ENCODE results near the gene KIF25. TPM values are rescaled to one million over a fixed set of nuclear protein-coding genes. Genes with fewer than 3 reads are reported as not detected.
"Not testable (repeated sequence)": the region's sequence is repeated elsewhere in the genome, so short reads cannot be mapped to it uniquely, and the experiment has no call there.

KIF25 gene
- total and polyA plus RNA-seq, 2 donors: 0.80 to 1.5 TPM

- no peak overlapping the region for H3K27ac ChIP-seq (ENCODE audit: low read depth in 1 of 2, low read length in 1 of 2)
- peaks cover 0 to 15% of the 10 kb centered on the region in 2 donors for H3K9me3 ChIP-seq (ENCODE audit: control insufficient read depth in 2 of 2, insufficient read depth in 1 of 2, low read length in 1 of 2)
- no peak for DNase-seq (ENCODE audit: low read depth in 6 of 9, low spot score in 9 of 9)
- no peaks in the 10 kb centered on the region for H3K36me3 ChIP-seq (ENCODE audit: control insufficient read depth in 2 of 2, insufficient read depth in 2 of 2, low read length in 1 of 2)
- H3K27me3 ChIP-seq (ENCODE audit: control insufficient read depth in 2 of 2, insufficient read depth in 1 of 2, low read length in 1 of 2): no peaks in the 10 kb centered on the region
- peaks cover 0 to 3% of the 10 kb centered on the region in 2 donors for H3K4me1 ChIP-seq (ENCODE audit: control insufficient read depth in 2 of 2, insufficient read depth in 2 of 2, low read length in 2 of 2)
- 95% methylated on average over 13 of the region's 13 CpGs for WGBS
- H3K4me3 ChIP-seq (ENCODE audit: low read length in 2 of 2): no peak overlapping the region
Measured at GRCh38 chr6:168000198-168001028, 2.9 kb downstream of the KIF25 start.

- no peak overlapping the region for H3K27ac ChIP-seq (ENCODE audit: low read depth in 1 of 2, low read length in 1 of 2)
- H3K4me3 ChIP-seq (ENCODE audit: low read length in 2 of 2): no peak overlapping the region
- H3K9me3 ChIP-seq (ENCODE audit: control insufficient read depth in 2 of 2, insufficient read depth in 1 of 2, low read length in 1 of 2): peaks cover 0 to 15% of the 10 kb centered on the region in 2 donors
- H3K27me3 ChIP-seq (ENCODE audit: control insufficient read depth in 2 of 2, insufficient read depth in 1 of 2, low read length in 1 of 2): no peaks in the 10 kb centered on the region
- peaks cover 0 to 3% of the 10 kb centered on the region in 2 donors for H3K4me1 ChIP-seq (ENCODE audit: control insufficient read depth in 2 of 2, insufficient read depth in 2 of 2, low read length in 2 of 2)
- WGBS: 87% methylated on average over 10 of the region's 10 CpGs
- DNase-seq (ENCODE audit: low read depth in 6 of 9, low spot score in 9 of 9): no peak
- no peaks in the 10 kb centered on the region for H3K36me3 ChIP-seq (ENCODE audit: control insufficient read depth in 2 of 2, insufficient read depth in 2 of 2, low read length in 1 of 2)
Measured at GRCh38 chr6:168001029-168001332, 3.5 kb downstream of the KIF25 start.

- not testable (repeated sequence) for DNase-seq (ENCODE audit: low read depth in 6 of 9, low spot score in 9 of 9)
- 88% methylated on average over 19 of the region's 21 CpGs for WGBS
Measured at GRCh38 chr6:168001514-168001913, 4.0 kb downstream of the KIF25 start.

DNA sequence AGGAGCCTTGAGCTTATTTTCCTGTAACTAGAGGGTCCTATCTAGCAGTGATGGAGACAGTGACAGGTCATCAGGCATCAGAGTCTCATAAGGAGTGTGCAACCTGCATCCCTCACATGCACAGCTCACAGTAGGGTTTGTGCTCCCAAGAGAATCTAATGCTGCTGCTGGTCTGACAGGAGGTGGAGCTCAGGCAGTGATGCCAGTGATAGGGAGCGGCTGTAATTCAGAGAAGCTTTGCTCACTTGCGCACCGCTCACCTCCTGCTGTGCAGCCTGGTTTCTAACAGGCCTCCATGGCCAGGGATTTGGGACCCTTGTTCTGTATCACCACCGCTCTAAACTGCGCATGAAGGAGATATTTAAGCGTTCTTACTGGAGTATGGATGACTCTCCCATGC, 5.3 kb downstream of the KIF25 start:
- Histone ChIP-seq H3K27me3 (ENCODE audit: control insufficient read depth in 2 of 2, insufficient read depth in 1 of 2, low read length in 1 of 2) (no peaks in the 10 kb centered on the region), H3K4me3 (ENCODE audit: low read length in 2 of 2) (no peak overlapping the region), H3K36me3 (ENCODE audit: control insufficient read depth in 2 of 2, insufficient read depth in 2 of 2, low read length in 1 of 2) (no peaks in the 10 kb centered on the region), H3K27ac (ENCODE audit: low read depth in 1 of 2, low read length in 1 of 2) (no peak overlapping the region), H3K4me1 (ENCODE audit: control insufficient read depth in 2 of 2, insufficient read depth in 2 of 2, low read length in 2 of 2) (no peaks in the 10 kb centered on the region), H3K9me3 (ENCODE audit: control insufficient read depth in 2 of 2, insufficient read depth in 1 of 2, low read length in 1 of 2) (peaks cover 0 to 15% of the 10 kb centered on the region in 2 donors)
- WGBS: 90% methylated on average over 6 of the region's 6 CpGs
- DNase-seq (ENCODE audit: low read depth in 6 of 9, low spot score in 9 of 9): no peak

More at GRCh38 chr6:168001514-168001913, 4.0 kb downstream of the KIF25 start:
- not testable (repeated sequence) for H3K27ac ChIP-seq (ENCODE audit: low read depth in 1 of 2, low read length in 1 of 2); H3K4me3 ChIP-seq (ENCODE audit: low read length in 2 of 2); H3K4me1 ChIP-seq (ENCODE audit: control insufficient read depth in 2 of 2, insufficient read depth in 2 of 2, low read length in 2 of 2); H3K36me3 ChIP-seq (ENCODE audit: control insufficient read depth in 2 of 2, insufficient read depth in 2 of 2, low read length in 1 of 2); H3K27me3 ChIP-seq (ENCODE audit: control insufficient read depth in 2 of 2, insufficient read depth in 1 of 2, low read length in 1 of 2)
- peaks cover 0 to 15% of the 10 kb centered on the region in 2 donors for H3K9me3 ChIP-seq (ENCODE audit: control insufficient read depth in 2 of 2, insufficient read depth in 1 of 2, low read length in 1 of 2)

DNA sequence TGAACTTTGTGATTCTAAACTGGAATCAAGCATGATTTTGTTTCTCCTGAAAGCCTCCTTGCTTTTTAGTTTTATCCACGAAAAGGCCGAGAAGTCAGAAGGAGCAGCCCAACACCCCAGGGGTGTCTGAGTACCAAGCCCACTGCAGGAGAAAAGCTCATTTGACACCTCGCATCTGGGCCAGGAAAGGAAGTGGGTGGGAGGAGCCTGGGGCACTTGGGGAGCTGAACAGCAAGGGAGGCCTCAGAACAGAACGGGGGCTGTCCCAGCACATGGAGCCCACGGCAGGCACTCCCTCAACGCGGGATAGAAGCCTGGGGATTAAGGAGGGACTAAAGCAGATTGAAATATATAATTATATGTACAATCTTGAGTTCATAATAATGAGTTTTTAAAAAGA, 6.6 kb downstream of the KIF25 start:
- Histone ChIP-seq H3K4me1 (ENCODE audit: control insufficient read depth in 2 of 2, insufficient read depth in 2 of 2, low read length in 2 of 2) (no peaks in the 10 kb centered on the region), H3K36me3 (ENCODE audit: control insufficient read depth in 2 of 2, insufficient read depth in 2 of 2, low read length in 1 of 2) (no peaks in the 10 kb centered on the region), H3K4me3 (ENCODE audit: low read length in 2 of 2) (no peak overlapping the region), H3K9me3 (ENCODE audit: control insufficient read depth in 2 of 2, insufficient read depth in 1 of 2, low read length in 1 of 2) (peaks cover 0 to 15% of the 10 kb centered on the region in 2 donors), H3K27me3 (ENCODE audit: control insufficient read depth in 2 of 2, insufficient read depth in 1 of 2, low read length in 1 of 2) (no peaks in the 10 kb centered on the region), H3K27ac (ENCODE audit: low read depth in 1 of 2, low read length in 1 of 2) (peak overlapping the region in 1 of 2 donors; percentile 33)
- WGBS: 80% methylated on average over 7 of the region's 7 CpGs
- no peak for DNase-seq (ENCODE audit: low read depth in 6 of 9, low spot score in 9 of 9)

DNA sequence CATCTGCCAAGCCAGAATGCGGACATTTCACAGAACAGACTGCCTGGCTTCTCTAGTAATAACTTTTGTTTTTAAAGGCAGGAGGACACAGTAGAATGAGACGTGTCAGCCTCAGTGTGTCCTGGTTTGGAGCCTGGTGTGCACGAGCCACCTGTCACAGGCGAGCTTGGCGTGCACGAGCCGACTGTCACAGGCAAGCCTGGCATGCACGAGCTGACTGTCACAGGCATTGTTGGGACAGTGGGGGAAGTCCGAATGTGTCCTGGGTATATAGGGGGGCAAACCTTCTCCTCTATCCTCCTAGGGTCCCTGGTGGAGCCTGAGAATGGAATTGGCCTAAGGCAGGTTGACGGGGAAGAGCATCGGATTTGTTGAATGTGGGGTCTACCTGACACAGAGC, 7.5 kb downstream of the KIF25 start:
- DNase-seq (ENCODE audit: low read depth in 6 of 9, low spot score in 9 of 9): no peak
- Histone ChIP-seq H3K4me1 (ENCODE audit: control insufficient read depth in 2 of 2, insufficient read depth in 2 of 2, low read length in 2 of 2) (no peaks in the 10 kb centered on the region), H3K36me3 (ENCODE audit: control insufficient read depth in 2 of 2, insufficient read depth in 2 of 2, low read length in 1 of 2) (no peaks in the 10 kb centered on the region), H3K9me3 (ENCODE audit: control insufficient read depth in 2 of 2, insufficient read depth in 1 of 2, low read length in 1 of 2) (peaks cover 0 to 15% of the 10 kb centered on the region in 2 donors), H3K27ac (ENCODE audit: low read depth in 1 of 2, low read length in 1 of 2) (no peak overlapping the region), H3K4me3 (ENCODE audit: low read length in 2 of 2) (no peak overlapping the region), H3K27me3 (ENCODE audit: control insufficient read depth in 2 of 2, insufficient read depth in 1 of 2, low read length in 1 of 2) (no peaks in the 10 kb centered on the region)
- 96% methylated on average over 11 of the region's 11 CpGs for WGBS

DNA sequence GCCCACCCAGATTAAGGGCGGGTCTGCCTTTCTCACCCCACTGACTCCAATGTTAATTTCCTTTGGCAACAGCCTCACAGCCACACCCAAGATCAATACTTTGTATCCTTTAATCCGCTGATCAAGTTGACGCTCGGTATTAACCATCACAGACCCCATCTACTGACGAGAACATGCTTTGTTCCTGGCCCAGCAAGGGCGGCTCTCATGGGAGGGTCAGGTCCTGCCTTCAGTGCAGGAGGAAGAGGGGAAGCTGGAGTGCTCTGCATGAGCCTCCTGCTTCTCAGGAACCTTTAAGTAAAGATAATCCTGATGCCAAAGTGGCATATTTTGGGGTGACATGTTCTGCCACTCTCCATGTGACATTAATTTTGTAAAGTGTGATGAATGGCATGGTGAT, 8.3 kb downstream of the KIF25 start:
- no peak overlapping the region for H3K4me3 ChIP-seq (ENCODE audit: low read length in 2 of 2)
- no peaks in the 10 kb centered on the region for H3K4me1 ChIP-seq (ENCODE audit: control insufficient read depth in 2 of 2, insufficient read depth in 2 of 2, low read length in 2 of 2)
- H3K27ac ChIP-seq (ENCODE audit: low read depth in 1 of 2, low read length in 1 of 2): no peak overlapping the region
- no peaks in the 10 kb centered on the region for H3K36me3 ChIP-seq (ENCODE audit: control insufficient read depth in 2 of 2, insufficient read depth in 2 of 2, low read length in 1 of 2)
- DNase-seq (ENCODE audit: low read depth in 6 of 9, low spot score in 9 of 9): no peak
- H3K9me3 ChIP-seq (ENCODE audit: control insufficient read depth in 2 of 2, insufficient read depth in 1 of 2, low read length in 1 of 2): peaks cover 0 to 13% of the 10 kb centered on the region in 2 donors
- H3K27me3 ChIP-seq (ENCODE audit: control insufficient read depth in 2 of 2, insufficient read depth in 1 of 2, low read length in 1 of 2): no peaks in the 10 kb centered on the region
- 97% methylated on average over 6 of the region's 6 CpGs for WGBS

DNA sequence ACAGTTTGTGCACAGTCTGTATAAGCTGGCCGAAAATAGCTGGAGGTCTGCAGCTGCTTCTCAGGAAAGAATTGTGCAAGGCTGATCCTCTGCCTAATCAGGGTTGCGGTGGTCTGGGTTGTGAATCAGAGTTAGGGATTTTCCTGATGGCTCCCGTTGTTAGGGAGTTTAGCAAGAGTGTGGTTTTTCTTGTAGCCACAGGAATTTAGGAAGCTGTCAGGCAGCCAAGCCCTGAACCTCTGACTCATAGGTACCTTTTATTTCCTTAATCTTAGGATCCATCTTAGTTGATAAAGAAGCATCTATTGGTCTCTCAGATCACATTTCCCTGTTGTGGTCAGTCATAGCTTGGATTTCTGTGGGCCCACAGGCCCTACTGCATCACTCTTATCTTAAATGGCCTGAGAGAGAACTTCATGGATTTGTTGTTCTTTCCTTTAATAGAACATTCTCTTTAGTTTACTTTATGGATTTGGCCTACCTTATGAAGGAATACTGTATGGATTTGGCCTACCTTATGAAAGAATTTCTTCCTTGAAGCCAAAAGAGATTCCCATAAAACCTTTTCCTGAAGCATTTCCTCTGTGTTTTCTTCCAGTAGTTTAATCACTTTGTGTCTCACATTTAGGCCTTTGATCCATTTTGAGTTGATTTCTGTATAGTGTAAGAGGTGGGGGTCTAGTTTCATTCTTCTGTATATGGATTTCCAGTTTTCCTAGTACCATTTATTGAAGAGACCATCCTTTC, 10.3 kb downstream of the KIF25 start:
- Histone ChIP-seq H3K4me1 (ENCODE audit: control insufficient read depth in 2 of 2, insufficient read depth in 2 of 2, low read length in 2 of 2) (no peaks in the 10 kb centered on the region), H3K27me3 (ENCODE audit: control insufficient read depth in 2 of 2, insufficient read depth in 1 of 2, low read length in 1 of 2) (no peaks in the 10 kb centered on the region), H3K4me3 (ENCODE audit: low read length in 2 of 2) (no peak overlapping the region), H3K36me3 (ENCODE audit: control insufficient read depth in 2 of 2, insufficient read depth in 2 of 2, low read length in 1 of 2) (no peaks in the 10 kb centered on the region), H3K27ac (ENCODE audit: low read depth in 1 of 2, low read length in 1 of 2) (no peak overlapping the region), H3K9me3 (ENCODE audit: control insufficient read depth in 2 of 2, insufficient read depth in 1 of 2, low read length in 1 of 2) (peaks cover 4 to 6% of the 10 kb centered on the region in 2 donors)
- WGBS: 53% methylated on average over 3 of the region's 3 CpGs
- DNase-seq (ENCODE audit: low read depth in 6 of 9, low spot score in 9 of 9): peak in 1 of 9 donors; percentile 39

- DNase-seq (ENCODE audit: low read depth in 6 of 9, low spot score in 9 of 9): no peak
- Histone ChIP-seq H3K4me3 (ENCODE audit: low read length in 2 of 2) (no peak overlapping the region), H3K27ac (ENCODE audit: low read depth in 1 of 2, low read length in 1 of 2) (no peak overlapping the region), H3K36me3 (ENCODE audit: control insufficient read depth in 2 of 2, insufficient read depth in 2 of 2, low read length in 1 of 2) (no peaks in the 10 kb centered on the region), H3K9me3 (ENCODE audit: control insufficient read depth in 2 of 2, insufficient read depth in 1 of 2, low read length in 1 of 2) (peaks cover 5 to 15% of the 10 kb centered on the region in 2 donors), H3K27me3 (ENCODE audit: control insufficient read depth in 2 of 2, insufficient read depth in 1 of 2, low read length in 1 of 2) (no peaks in the 10 kb centered on the region), H3K4me1 (ENCODE audit: control insufficient read depth in 2 of 2, insufficient read depth in 2 of 2, low read length in 2 of 2) (peaks cover 0 to 8% of the 10 kb centered on the region in 2 donors)
- WGBS: 93% methylated on average over 3 of the region's 3 CpGs
Measured at GRCh38 chr6:168009331-168009730, 11.9 kb downstream of the KIF25 start.
